Stimulated activated CD4-positive, alpha-beta T cell treated with anti-CD3 and anti-CD28 coated beads, Interleukin-2, amount 100 ng/mL, for 4 hours (primary cell): ENCODE results near the gene MLPH.
"Not testable (repeated sequence)": the region's sequence is repeated elsewhere in the genome, so short reads cannot be mapped to it uniquely, and the experiment has no call there.

Experiments used
- DNase-seq: peaks from one replicate; pipeline ENCODE4 v3.0.0-alpha.2; 2020; ENCODE audit warnings: low read depth

MLPH gene

GRCh38 chr2:237585590-237586221, 98.7 kb downstream of the MLPH start:
- no peak for DNase-seq

GRCh38 chr2:237588044-237588696, 101.1 kb downstream of the MLPH start:
- DNase-seq = no peak

DNA sequence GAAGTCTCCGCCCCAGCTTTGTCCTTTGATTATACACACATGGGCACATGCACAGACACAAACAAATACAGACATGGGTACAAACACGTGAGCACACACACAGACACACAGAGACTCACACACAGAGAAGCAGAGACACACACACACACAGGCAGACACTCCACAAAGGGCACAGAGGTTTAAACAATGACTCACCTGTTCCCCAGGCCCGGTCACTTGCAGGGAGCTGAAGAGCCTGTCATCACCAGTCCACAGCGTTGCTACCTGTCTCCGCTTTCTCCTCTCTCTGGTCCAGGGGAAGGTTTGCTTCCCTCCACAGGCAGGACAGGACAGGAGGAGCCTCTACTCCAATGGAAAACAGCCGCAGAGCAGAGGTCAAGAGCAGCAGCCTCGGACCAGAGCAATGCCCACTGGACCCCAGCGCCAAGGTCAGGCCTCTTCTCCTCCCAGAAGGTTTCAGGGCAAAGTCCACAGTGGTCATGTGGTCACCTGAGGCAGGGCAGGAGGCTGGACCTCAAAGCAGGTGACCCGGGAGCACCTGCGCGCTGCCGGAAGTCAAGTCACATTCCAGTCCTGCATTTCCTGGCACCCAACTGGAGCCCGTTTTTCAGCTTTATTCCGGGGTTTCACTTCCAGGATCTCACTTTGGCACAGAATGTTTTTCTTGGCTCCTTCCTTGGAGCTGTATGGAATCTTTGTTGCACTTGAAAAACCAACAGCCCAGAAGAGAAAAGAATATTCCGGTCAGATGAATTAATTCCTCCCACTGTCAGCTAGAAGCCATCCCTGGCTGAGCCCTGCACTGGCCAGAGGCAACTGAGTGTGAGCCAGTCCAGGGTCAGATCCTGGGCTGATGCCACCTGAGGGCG, 103.5 kb downstream of the MLPH start, which contains the start of gene RAB17:
RAB17 (minus strand) TSS at position 463 of the 869 bp plus-strand sequence. CDS start 4,580 bp downstream, outside the sequence.
- no peak for DNase-seq

DNA sequence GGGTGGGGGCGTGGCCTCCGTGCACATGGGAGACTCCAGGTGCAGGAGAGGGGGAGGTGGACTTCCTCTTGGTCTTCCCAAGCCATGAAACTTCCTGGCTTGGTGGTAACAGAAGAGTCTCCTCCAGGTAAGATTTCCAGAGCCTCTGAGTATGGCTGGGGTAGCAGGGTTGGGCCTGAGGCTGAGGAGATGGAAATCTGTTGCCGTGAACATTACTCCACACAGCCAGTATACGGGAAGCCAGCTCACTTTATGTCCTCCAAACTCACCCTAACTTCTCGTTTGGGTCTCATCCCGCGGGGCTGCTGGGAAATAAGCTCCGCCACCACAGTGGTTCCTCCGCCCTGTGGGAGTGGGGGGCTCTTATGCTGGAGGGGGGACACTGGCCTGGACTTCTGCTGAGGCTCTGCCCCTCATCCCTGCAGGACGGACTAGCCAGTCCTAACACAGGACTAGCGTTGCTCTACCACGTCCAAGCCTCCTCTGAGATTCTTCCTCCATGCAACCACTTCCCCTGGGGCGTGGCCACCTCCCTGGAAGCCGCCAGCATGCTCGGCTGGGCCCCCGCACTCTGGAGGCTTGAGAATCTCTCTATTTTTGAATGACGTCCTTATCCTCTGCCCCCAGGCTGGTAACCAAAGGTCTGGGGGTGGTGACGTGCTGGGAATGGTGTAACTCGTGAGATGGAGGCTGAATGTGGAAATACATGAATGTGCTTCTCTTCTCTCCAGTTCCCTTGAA, 104.3 kb downstream of the MLPH start:
- no peak for DNase-seq

DNA sequence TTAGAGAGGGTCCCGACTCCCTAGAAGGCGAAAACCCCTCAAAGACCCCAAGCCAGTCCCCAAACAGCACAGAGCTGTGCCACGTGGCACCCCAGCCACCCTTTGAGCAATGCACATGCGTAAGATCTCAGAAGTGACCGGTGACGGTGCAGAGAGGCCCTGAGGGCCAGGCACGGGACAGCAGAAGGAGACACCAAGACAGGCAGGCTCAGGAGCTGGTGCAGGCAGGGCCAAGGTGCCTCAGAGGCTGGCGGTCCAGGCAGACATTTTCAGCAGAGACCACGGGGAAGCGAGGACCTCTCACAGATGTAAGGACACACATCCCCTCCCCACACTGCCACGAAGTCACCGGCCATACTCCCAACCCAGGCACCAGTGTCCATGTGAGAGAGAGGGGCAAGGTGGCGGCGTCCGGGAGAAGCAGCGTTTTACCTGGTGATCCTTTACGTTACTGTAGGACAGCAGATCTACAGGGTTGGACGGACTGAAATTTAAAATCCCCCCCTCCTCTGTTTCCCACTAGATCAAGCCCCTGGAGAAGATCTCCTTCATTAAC, 105.5 kb downstream of the MLPH start:
- no peak for DNase-seq

DNA sequence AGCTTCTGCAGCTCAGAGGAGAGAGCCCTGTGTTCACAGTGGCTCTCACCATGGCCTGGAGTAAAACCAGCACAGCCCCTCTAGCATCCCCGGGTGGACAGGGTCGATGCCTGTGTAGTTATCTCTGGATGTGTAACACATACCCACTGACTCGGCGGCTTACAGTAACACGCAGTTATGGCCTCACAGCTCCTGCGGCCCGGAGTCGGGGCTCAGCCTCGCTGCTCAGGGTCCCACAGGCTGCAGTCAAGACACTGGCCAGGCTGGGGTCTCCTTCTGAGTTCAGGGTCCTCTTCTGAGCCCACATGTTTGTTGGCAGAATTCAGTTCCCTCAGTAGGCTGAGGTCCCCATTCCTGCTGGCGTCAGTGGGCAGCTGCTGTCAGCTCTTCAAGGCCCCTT, 106.0 kb downstream of the MLPH start:
- no peak for DNase-seq

DNA sequence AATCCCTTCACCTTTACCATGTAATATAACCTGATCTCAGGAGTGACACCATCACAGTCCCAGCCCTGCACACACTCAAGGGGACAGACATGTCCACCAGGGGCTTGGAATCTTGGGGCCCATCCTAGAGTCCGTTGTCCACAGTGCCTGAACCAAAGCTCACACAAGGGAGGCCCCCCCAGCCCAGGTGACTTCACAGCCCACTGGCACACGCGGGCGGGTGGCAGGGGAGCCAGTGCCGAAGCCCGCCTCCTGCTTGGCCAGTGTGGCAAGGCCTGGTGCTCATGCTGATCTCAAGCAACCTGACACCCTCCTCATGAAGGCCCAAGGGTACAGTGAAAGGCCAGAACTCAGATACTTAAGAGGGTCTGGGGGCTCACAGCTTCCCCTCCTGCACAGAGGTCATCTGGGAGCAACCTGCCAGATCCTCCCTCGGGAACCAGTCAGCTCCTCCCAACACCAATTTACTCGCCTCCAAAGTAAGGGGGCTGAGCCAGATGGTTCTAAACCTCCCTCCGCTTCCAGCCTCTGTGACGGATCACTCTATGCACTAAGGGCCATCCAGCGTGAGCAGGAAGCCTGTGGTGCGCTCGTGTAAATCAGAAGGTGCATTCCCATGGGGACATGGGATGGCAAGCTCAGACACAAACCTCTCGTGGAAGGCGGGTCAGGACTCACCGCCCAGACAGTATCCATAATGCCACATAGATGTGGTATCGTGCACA, 106.7 kb downstream of the MLPH start:
- no peak for DNase-seq

GRCh38 chr2:237594514-237594871, 107.4 kb downstream of the MLPH start:
- no peak for DNase-seq

DNA sequence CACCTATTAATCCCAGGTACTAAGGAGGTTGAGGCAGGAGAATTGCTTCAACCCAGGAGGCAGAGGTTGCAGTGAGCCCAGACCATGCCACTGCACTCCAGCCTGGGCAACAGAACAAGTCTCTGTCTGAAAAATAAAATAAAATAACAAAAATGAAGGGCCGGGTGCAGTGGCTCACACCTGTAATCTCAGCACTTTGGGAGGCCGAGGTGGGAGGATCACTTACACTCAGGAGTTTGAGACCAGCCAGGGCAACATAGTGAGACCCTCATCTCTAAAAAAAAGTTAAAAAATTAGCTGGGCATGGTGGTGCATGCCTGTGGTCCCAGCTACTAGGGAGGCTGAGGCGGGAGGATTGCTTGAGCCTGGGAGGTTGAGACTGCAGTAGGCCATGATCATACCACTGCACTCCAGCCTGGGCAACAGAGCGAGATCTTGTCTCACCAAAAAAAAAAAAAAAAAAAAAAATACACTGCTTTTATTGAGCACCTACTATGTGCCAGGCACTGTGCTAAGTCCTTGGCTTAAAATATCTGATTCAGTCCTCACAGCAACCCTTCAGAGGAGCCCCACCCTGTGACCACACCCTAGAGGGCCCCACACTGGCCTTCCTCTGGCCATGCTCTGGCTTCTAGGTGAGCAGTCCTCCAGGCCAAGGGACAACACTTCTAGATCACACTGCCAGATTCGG, 108.9 kb downstream of the MLPH start:
- DNase-seq = not testable (repeated sequence)

DNA sequence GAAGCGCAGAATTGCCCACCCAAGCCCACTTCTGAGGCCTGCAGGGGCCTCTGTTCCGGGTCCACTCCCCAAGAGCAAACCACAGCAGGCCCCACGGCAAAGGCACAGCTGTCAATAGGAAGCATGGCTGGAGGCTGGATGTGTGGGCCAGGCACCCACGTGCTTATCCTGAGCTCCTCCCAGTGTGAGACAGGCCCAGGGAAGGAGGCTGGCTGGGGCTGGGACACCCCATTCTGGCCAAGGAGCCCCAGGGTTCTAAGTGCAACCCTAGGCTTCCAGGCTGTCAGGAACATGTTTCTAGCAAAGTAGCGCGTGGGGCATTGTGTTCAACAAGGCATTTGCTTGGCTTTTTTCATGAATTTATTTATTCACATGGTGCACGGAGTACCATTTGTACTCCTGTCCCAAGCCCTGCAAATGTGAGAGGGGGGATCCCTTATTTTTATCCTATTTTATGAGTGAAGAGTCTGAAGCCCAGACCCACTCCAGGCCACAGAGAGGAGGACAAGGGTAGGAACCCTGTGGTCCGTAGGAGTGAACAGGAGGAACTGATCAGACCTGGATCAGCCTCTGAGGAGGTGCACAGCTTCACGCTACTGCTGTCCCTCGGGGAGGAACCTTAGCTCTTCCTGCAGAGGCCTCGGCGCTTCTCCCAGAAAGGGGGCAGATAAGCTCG, 109.6 kb downstream of the MLPH start:
- no peak for DNase-seq

DNA sequence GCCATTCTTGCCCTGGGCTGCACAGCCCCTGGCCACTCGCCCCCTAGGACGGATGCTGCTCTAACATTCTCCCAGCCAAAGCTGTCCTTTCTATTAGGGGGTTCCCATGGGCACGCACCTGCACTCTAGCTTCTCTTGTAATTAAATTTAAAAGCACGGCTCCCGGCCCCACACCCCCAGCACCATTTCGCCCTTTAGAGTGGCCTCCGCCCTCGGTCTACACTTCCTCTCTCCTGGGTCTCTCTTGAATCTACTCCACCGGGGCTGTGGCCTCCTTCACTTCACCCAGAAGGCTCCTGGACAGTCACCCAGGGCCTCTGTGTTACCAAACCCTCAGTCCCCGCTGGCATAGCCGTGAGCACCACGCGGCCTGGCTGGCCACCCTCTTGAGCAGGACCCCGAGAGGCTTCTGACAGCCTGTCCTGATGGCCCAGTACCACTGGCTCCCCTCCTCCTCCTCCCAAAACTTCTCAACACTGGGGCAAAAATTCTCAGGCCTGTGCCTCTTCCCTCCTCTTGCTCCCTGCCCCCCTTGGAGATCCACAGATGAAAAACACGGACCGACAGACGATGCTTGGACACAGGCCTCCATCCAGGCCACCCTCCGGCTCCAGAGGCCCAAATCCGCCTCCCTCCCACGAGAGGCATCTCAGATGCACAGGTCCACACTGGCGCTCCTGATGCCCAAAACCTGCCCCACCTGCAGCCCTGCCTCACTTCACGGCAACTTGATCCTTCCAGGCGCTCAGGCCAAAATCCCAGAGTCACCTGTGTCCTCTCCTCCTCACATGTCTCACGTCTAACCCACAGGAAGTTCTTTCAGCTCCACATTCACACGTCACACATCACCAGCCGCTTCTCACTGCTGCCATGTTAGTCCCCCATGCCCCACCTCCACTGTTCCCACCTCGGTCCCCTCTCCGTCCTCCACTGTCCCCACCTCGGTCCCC, 110.4 kb downstream of the MLPH start:
- DNase-seq = no peak

DNA sequence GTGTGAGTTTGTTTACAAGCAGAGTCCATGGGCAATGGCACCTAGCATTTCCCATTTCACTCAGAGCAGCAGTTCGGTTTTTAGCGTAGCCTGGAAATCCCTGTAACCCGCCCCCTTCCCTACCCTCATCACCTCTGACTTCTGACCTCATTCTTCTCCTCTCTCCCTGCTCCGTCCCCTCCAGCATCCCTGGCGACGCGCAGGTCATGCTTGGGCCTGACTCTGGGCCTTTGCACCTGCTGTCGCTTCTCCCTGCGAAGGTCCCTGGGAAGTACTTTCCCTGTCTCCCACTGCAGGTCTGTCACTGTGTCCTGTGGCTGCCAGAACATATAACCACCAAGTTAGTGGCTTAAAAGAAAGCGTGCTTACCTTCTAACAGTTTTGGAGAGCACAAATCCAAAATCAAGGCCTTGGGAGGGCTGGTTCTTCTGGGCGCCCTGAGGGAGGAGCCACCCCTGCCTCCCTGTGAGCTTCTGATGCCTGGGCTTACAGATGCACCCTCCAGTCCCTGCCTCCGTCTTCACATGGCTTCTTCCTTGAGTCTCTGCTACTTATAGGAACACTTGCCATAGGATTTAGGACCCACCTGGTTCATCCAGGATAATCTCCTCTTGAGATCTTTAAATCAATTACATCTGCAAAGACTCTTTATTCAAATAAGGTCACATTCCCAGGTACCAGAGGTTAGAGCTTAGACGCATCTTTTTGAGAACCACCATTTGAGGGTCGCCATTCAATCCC, 111.6 kb downstream of the MLPH start:
- no peak for DNase-seq

- DNase-seq = no peak
Measured at GRCh38 chr2:237599465-237600110, 112.5 kb downstream of the MLPH start.

GRCh38 chr2:237600205-237600846, 113.3 kb downstream of the MLPH start:
- DNase-seq = no peak

GRCh38 chr2:237601453-237602116, 114.5 kb downstream of the MLPH start:
- no peak for DNase-seq

DNA sequence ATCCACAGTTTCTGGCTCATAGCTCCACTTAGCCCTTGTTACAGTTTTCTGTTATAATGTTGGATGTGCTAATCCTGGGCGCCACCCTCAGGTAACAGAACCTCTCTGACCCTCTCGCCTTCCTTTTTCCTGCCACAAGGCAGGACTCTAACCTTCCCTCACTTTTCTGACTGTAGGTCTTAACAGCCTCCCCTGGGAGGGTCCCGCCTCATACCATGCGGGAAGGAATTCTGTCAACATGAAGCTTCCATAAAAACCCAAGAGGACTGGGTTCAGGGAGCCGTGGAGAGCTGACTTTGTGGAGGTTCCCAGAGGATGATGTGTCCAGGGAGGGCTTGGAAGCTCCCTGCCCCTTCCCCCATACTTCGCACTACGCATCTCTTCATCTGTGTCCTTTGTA, 115.4 kb downstream of the MLPH start:
- no peak for DNase-seq
